ENCODE results near the gene RAB27A. TPM values are rescaled to one million over a fixed set of nuclear protein-coding genes. Genes with fewer than 3 reads are reported as not detected.

RAB27A gene
- total and polyA plus RNA-seq, 2 experiments from 2014 or later, result 3.2 to 5.8 TPM

DNA sequence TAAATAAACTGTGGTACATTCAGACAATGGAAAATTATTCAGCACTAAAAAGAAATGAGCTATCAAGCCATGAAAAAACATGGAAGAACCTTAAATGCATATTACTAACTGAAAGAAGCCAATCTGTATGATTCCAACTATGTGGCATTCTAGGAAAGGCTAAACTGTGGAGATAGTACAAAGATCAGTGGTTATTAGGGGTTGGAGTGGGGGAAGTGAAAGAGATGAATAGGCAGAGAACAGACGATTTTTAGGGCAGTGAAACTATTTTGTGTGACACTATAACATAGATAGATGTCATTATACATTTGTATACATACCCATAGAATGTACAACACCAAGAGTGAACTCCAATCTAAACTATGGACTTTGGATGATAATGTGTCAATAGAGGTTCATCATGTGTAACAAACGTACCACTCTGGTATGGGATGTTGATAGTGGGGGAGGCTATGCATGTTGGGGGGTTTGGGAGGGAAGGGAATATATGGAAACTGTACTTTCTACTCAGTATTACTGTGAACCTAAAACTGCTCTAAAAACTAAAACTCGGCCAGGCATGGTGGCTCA, 29.0 kb downstream of the RAB27A start:
- no peaks in the 10 kb centered on the region for H3K27me3 ChIP-seq (ENCODE audit: insufficient read depth)
- no peaks in the 10 kb centered on the region for H3K9me3 Mint-ChIP-seq
- H3K27ac ChIP-seq (ENCODE audit: low read depth), result no peak overlapping the region
- no peaks in the 10 kb centered on the region for H3K36me3 Mint-ChIP-seq (ENCODE audit: low read depth)
- no peak for TF ChIP-seq STAT1 (IDR thresholded peaks at IDR 0.05; ENCODE audit: unreplicated experiment)
- TF ChIP-seq POLR2AphosphoS5 (IDR thresholded peaks at IDR 0.05; ENCODE audit: low read depth), result no peak
- TF ChIP-seq, protein P1, sequence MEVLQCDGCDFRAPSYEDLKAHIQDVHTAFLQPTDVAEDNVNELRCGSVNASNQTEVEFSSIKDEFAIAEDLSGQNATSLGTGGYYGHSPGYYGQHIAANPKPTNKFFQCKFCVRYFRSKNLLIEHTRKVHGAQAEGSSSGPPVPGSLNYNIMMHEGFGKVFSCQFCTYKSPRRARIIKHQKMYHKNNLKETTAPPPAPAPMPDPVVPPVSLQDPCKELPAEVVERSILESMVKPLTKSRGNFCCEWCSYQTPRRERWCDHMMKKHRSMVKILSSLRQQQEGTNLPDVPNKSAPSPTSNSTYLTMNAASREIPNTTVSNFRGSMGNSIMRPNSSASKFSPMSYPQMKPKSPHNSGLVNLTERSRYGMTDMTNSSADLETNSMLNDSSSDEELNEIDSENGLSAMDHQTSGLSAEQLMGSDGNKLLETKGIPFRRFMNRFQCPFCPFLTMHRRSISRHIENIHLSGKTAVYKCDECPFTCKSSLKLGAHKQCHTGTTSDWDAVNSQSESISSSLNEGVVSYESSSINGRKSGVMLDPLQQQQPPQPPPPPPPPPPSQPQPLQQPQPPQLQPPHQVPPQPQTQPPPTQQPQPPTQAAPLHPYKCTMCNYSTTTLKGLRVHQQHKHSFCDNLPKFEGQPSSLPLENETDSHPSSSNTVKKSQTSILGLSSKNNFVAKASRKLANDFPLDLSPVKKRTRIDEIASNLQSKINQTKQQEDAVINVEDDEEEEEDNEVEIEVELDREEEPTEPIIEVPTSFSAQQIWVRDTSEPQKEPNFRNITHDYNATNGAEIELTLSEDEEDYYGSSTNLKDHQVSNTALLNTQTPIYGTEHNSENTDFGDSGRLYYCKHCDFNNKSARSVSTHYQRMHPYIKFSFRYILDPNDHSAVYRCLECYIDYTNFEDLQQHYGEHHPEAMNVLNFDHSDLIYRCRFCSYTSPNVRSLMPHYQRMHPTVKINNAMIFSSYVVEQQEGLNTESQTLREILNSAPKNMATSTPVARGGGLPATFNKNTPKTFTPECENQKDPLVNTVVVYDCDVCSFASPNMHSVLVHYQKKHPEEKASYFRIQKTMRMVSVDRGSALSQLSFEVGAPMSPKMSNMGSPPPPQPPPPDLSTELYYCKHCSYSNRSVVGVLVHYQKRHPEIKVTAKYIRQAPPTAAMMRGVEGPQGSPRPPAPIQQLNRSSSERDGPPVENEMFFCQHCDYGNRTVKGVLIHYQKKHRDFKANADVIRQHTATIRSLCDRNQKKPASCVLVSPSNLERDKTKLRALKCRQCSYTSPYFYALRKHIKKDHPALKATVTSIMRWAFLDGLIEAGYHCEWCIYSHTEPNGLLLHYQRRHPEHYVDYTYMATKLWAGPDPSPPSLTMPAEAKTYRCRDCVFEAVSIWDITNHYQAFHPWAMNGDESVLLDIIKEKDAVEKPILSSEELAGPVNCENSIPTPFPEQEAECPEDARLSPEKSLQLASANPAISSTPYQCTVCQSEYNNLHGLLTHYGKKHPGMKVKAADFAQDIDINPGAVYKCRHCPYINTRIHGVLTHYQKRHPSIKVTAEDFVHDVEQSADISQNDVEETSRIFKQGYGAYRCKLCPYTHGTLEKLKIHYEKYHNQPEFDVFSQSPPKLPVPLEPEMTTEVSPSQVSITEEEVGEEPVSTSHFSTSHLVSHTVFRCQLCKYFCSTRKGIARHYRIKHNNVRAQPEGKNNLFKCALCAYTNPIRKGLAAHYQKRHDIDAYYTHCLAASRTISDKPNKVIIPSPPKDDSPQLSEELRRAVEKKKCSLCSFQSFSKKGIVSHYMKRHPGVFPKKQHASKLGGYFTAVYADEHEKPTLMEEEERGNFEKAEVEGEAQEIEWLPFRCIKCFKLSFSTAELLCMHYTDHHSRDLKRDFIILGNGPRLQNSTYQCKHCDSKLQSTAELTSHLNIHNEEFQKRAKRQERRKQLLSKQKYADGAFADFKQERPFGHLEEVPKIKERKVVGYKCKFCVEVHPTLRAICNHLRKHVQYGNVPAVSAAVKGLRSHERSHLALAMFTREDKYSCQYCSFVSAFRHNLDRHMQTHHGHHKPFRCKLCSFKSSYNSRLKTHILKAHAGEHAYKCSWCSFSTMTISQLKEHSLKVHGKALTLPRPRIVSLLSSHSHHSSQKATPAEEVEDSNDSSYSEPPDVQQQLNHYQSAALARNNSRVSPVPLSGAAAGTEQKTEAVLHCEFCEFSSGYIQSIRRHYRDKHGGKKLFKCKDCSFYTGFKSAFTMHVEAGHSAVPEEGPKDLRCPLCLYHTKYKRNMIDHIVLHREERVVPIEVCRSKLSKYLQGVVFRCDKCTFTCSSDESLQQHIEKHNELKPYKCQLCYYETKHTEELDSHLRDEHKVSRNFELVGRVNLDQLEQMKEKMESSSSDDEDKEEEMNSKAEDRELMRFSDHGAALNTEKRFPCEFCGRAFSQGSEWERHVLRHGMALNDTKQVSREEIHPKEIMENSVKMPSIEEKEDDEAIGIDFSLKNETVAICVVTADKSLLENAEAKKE (CRISPR knock-in tag; IDR thresholded peaks at IDR 0.05), result no peak
- TF ChIP-seq NANOG (IDR thresholded peaks at IDR 0.05; ENCODE audit: borderline replicate concordance), result no peak
- no peak for TF ChIP-seq EZH2phosphoT487 (IDR thresholded peaks at IDR 0.05; ENCODE audit: unreplicated experiment)
- no peak for TF ChIP-seq CREB1 (CRISPR knock-in tag; IDR thresholded peaks at IDR 0.05; ENCODE audit: low read depth)
- TF ChIP-seq, protein P2, sequence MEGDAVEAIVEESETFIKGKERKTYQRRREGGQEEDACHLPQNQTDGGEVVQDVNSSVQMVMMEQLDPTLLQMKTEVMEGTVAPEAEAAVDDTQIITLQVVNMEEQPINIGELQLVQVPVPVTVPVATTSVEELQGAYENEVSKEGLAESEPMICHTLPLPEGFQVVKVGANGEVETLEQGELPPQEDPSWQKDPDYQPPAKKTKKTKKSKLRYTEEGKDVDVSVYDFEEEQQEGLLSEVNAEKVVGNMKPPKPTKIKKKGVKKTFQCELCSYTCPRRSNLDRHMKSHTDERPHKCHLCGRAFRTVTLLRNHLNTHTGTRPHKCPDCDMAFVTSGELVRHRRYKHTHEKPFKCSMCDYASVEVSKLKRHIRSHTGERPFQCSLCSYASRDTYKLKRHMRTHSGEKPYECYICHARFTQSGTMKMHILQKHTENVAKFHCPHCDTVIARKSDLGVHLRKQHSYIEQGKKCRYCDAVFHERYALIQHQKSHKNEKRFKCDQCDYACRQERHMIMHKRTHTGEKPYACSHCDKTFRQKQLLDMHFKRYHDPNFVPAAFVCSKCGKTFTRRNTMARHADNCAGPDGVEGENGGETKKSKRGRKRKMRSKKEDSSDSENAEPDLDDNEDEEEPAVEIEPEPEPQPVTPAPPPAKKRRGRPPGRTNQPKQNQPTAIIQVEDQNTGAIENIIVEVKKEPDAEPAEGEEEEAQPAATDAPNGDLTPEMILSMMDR (conservative IDR thresholded peaks at IDR 0.05; ENCODE audit: low read depth in 2 of 2), result no peak
- TF ChIP-seq JUNB (IDR thresholded peaks at IDR 0.05; ENCODE audit: unreplicated experiment), result no peak
- TF ChIP-seq, protein P3, sequence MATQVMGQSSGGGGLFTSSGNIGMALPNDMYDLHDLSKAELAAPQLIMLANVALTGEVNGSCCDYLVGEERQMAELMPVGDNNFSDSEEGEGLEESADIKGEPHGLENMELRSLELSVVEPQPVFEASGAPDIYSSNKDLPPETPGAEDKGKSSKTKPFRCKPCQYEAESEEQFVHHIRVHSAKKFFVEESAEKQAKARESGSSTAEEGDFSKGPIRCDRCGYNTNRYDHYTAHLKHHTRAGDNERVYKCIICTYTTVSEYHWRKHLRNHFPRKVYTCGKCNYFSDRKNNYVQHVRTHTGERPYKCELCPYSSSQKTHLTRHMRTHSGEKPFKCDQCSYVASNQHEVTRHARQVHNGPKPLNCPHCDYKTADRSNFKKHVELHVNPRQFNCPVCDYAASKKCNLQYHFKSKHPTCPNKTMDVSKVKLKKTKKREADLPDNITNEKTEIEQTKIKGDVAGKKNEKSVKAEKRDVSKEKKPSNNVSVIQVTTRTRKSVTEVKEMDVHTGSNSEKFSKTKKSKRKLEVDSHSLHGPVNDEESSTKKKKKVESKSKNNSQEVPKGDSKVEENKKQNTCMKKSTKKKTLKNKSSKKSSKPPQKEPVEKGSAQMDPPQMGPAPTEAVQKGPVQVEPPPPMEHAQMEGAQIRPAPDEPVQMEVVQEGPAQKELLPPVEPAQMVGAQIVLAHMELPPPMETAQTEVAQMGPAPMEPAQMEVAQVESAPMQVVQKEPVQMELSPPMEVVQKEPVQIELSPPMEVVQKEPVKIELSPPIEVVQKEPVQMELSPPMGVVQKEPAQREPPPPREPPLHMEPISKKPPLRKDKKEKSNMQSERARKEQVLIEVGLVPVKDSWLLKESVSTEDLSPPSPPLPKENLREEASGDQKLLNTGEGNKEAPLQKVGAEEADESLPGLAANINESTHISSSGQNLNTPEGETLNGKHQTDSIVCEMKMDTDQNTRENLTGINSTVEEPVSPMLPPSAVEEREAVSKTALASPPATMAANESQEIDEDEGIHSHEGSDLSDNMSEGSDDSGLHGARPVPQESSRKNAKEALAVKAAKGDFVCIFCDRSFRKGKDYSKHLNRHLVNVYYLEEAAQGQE (IDR thresholded peaks at IDR 0.05; ENCODE audit: unreplicated experiment), result no peak
- no peak for TF ChIP-seq EZH2 (IDR thresholded peaks at IDR 0.05; ENCODE audit: low read depth, unreplicated experiment)
- TF ChIP-seq ZNF331 (CRISPR knock-in tag; IDR thresholded peaks at IDR 0.05; ENCODE audit: low read depth), result no peak
- TF ChIP-seq ZNF114 (CRISPR knock-in tag; IDR thresholded peaks at IDR 0.05), result no peak
- TF ChIP-seq, protein P4, sequence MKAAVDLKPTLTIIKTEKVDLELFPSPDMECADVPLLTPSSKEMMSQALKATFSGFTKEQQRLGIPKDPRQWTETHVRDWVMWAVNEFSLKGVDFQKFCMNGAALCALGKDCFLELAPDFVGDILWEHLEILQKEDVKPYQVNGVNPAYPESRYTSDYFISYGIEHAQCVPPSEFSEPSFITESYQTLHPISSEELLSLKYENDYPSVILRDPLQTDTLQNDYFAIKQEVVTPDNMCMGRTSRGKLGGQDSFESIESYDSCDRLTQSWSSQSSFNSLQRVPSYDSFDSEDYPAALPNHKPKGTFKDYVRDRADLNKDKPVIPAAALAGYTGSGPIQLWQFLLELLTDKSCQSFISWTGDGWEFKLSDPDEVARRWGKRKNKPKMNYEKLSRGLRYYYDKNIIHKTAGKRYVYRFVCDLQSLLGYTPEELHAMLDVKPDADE (IDR thresholded peaks at IDR 0.05), result no peak
- H3K4me2 ChIP-seq, result no peak overlapping the region
- H3K9me2 ChIP-seq (ENCODE audit: insufficient read depth), result no peaks in the 10 kb centered on the region; the same call in 1 of the 2 replicates
- H3K36me3 ChIP-seq (ENCODE audit: insufficient read depth), result no peaks in the 10 kb centered on the region
- DNase-seq (ENCODE audit: low spot score) (no peak), ATAC-seq (no peak)
- no peaks in the 10 kb centered on the region for H3K4me1 ChIP-seq (ENCODE audit: insufficient read depth)
- H3K27ac Mint-ChIP-seq, result no peak overlapping the region
- no peaks in the 10 kb centered on the region for H3K4me1 Mint-ChIP-seq
- peaks cover 6% of the 10 kb centered on the region for H3K27me3 Mint-ChIP-seq (ENCODE audit: insufficient read depth, low read depth, poor library complexity)
- no peaks in the 10 kb centered on the region for H4K20me1 ChIP-seq (replicated peaks; ENCODE audit: insufficient read depth)
- no peak overlapping the region for H3K4me3 Mint-ChIP-seq
- H2AFZ ChIP-seq, result no peak overlapping the region
- no peak overlapping the region for H3K4me3 ChIP-seq
- H3F3A ChIP-seq (replicated peaks; ENCODE audit: low read depth), result no peaks in the 10 kb centered on the region
- no peaks in the 10 kb centered on the region for H3K79me2 ChIP-seq (replicated peaks; ENCODE audit: insufficient read depth)
